Activated CD8-positive, alpha-beta memory T cell treated with anti-CD3 and anti-CD28 coated beads, Interleukin-2, amount 50 U/mL, for 1 hour (primary cell): ENCODE data around the gene GFOD1.
"Not testable (repeated sequence)": the region's sequence is repeated elsewhere in the genome, so short reads cannot be mapped to it uniquely, and the experiment has no call there.

Experiments used
- DNase-seq: peaks from one replicate; pipeline ENCODE4 v3.0.0-alpha.2; 2020; ENCODE audit errors: extremely low read depth

GFOD1 gene

GRCh38 chr6:13463941-13464340, 23.5 kb downstream of the GFOD1 start:
- no peak for DNase-seq

- no peak for DNase-seq
These were observed 24.1 kb downstream of the GFOD1 start for GRCh38 chr6:13463328-13463717.

GRCh38 chr6:13462458-13463327, 24.7 kb downstream of the GFOD1 start:
- DNase-seq: no peak

GRCh38 chr6:13461805-13462204, 25.6 kb downstream of the GFOD1 start:
- DNase-seq: no peak

DNA sequence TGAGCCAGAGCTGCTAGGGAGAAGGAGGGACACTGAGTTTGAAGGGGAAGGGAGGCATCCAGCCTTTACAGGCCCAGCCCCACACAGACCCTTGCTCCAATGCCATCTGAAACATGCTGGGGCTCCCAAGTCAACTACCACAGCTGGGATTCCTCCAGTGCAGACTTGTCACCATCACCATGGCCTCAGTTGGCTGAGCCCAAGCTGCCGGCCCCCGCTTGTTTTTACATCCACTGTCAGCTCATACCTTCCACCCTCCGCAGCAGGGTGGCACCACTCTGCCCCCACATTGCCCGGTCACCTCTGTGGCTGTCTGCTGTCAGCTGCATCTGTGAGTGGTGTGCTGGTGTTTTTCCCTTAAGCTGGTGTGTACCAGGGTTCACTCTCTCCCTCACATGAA, 26.1 kb downstream of the GFOD1 start:
- no peak for DNase-seq

DNA sequence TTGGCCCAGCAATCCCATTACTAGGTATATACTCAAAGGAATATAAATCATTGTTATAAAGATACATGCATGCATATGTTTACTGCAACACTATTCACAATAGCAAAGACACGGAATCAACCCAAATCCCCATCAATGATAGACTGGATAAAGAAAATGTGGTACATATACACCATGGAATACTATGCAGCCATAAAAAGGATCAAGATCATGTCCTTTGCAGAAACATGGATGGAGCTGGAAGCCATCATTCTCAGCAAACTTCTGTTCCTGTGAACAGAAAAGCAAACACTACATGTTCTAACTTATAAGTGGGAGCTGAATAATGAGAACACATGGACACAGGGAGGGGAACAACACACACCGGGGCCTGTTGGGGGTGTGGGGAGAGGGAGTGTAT, 27.1 kb downstream of the GFOD1 start:
- DNase-seq: not testable (repeated sequence)

- DNase-seq: no peak
These were observed 29.8 kb downstream of the GFOD1 start for GRCh38 chr6:13457577-13457976.

DNA sequence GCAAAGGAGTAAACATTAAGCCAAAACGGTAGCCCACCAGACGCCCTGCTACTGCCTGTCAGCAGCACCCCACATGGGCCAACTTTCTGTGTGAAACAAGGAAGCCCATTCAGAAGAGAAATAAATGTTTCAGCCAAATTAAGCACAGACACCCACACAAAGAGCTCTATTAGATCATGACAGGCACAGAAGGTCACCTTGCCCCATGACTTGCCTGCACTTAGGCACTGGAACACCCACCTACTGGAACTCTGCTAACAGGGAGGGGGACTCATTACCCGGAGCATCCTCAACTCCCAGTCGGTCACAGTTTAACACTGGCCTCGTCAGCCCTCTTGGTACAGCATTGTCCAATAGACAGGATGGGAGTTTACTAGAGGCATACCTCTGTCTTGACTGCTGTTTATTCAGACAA, 31.8 kb downstream of the GFOD1 start:
- DNase-seq: no peak

DNA sequence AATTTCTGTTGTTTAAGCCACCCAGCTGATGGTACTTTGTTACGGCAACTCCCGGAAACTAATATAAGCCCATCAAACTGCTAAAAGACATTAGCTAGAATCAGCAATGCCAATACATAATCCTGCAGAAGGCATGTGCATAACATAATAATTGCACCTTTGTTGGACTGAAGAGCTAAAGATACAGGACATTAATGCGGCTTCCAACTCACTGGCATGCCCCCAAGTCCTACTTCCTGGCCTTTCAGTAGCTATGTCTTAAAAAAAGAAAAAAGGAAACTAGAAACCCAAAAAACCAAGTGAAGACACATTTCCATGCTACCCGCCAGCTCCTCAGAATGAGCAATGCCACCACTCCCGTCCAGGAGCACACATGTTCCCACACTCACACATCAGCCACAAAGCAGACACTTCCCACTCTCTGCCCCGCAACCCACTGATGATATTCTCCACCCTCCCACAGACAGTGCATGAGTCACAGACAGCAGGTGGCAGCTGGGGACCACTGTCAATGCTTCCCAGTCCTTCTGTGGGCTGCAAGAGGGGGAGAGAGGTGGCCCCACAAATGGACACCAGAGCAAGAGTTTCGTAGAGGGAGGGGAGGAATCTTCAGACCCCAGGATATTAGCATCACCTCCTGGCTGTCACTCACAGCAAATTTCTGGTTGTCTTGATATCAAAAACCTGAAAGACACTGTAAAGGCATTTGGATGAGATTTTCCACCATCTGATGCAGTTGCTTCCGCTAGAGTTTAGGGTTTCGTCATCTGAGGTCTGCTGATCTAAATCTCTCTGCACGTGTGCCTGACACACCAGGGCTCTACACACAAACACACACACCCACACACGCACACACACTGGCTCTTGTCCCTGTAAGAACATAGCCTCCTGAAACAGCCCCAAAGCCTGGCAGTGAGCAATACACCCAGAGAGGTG, 32.8 kb downstream of the GFOD1 start:
- DNase-seq: peak; percentile 76

- no peak for DNase-seq
These were observed 33.6 kb downstream of the GFOD1 start for GRCh38 chr6:13453771-13454251.

DNA sequence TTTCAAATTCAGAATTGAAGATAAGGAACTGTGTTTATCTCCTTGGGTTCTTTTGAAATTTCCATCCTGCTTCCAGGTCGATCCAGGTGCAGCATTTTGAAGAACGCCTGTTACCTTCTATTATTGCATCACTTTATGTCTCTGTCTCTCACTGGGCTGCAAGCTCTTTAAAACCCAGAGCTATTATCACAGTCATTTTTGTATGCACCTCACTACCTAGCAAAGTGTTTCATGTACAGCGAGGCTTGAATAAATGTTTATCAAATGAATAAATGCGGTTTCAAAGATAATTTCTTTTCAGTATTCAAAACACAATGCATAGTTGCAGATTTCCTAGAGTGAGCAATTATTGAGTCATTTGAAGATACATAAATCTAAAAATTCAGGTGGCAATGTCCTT, 34.2 kb downstream of the GFOD1 start:
- no peak for DNase-seq

- DNase-seq: no peak
These were observed 34.9 kb downstream of the GFOD1 start for GRCh38 chr6:13452346-13453117.

- DNase-seq: no peak
These were observed 36.1 kb downstream of the GFOD1 start for GRCh38 chr6:13451181-13451895.

- no peak for DNase-seq
These were observed 36.8 kb downstream of the GFOD1 start for GRCh38 chr6:13450628-13451027.

DNA sequence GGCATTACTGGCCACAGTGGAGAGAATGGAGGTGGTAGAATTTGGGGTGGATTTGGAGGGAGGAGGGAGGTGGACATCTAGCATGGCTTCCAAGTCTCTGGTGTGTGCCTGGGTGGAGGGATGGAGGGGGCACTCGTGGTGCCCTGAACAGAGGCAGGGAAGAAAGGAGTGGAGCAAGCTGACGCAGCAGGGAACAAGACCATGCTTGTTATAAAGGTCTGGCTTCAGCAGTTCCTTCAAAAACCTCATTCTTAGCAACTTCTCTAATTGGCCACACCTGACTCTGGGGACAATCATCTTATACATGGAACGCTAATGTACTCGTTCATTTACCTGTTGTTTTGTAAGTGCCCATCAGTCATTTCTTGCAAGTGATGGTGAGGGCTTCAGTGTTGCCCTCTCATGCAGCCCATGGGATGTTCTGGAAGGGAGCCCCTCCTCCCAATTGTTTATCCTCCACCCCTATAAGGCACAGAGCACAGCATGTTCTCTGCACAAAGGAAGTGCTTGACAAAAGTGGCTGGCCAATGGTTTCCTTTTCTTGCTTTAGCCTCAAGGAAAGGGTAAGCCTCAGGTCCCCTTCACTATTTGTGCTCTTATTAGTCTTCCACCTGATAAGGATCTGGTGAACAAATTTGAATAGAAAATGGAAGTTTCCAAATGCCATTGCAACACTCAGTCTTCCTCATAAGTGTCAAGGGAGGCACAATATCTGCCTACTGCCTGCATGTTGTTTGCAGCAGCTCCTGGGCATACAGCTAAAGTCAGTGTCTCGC, 39.3 kb downstream of the GFOD1 start:
- no peak for DNase-seq

DNA sequence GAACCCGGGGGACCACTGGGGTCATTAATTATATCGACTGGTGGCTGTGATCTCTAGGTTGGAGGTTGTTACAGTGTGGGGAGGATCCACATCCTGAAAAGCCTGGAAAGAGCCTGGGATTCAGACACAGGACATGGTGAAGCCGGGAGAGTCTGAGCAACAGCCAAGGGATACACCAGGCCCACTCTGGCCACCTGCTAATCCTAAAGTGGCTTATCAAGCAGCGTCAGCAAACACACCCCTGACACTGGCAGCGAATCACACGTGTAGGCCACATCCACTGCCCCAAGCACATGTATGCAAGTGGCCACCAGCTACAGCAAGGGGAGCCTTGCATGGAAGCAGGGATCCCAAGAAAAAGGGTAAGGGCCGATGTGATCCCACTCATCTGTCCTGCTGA, 41.0 kb downstream of the GFOD1 start:
- DNase-seq: no peak

- no peak for DNase-seq
These were observed 41.7 kb downstream of the GFOD1 start for GRCh38 chr6:13445744-13446115.

DNA sequence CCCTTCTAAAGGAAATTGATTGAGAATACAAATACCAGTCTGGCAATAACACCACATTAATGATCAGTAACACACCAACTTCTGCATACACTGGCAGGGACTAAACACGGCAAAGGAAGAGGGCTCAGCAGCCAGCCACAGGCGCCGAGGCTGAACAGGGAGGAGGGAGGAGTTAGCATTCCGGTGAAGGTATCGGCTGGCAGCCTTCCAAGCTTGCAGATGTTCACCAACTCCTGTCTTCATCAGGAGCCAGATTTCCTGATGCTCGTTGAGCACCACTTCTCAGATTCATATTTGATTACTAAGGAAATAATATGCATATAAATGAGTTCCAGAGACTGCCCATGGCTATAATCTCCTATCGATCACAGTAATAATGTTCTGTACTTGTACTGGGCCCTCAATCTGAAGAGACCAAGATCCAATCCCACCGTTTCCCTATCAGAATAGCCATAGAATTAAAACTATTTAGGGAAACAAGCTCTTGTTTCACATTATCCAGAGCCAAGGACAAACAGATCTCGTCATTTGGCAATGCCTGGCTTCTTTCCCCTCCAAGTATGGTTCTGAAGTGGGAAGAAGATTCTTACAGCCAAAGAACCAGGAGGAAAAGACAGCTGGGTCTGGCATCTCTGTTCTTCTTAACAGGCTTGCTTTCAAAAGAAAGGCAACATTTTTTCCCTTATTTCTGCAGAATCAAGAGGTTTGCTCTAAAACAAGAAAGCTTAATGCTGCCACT, 42.2 kb downstream of the GFOD1 start:
- DNase-seq: no peak

- no peak for DNase-seq
These were observed 42.8 kb downstream of the GFOD1 start for GRCh38 chr6:13444604-13445003.

DNA sequence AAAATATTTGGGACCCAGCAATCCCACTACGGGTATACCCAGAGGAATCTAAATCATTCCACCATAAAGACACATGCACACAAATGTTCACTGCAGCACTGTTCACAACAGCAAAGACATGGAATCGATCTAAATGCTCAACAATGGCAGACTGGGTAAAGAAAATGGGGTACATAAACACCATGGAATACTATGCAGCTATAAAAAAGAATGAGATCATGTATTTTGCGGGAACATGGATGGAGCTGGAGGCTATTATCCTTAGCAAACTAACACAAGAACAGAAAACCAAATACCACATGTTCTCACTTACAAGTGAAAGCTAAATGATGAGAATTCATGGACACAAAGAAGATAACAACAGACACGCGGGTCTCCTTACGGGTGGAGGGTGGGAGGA, 43.4 kb downstream of the GFOD1 start:
- DNase-seq: not testable (repeated sequence)
